Transverse colon (tissue), 4 donors: ENCODE measurements around the gene LARP1. TPM values are rescaled to one million over a fixed set of nuclear protein-coding genes. Genes with fewer than 3 reads are reported as not detected.

Experiments used
- DNase-seq: peaks from one replicate; pipeline ENCODE4 v3.0.0-alpha.2; 2019
- H3K27ac ChIP-seq, 4 donors: fragments of 200-600 bp; sonication (generic); 2 replicates each; pipeline ENCODE4 v1.5.1; 2016 to 2018; ENCODE audit warnings: inconsistent platforms in 4 of 4
- H3K27me3 ChIP-seq: fragments of 200-600 bp; sonication (generic); 2 replicates; pipeline ENCODE4 v1.5.1; 2017; ENCODE audit warnings: inconsistent platforms
- H3K36me3 ChIP-seq, 4 donors: fragments of 200-600 bp; sonication (generic); 2 replicates each; pipeline ENCODE4 v1.5.1; 2017 to 2019; ENCODE audit warnings: inconsistent platforms in 4 of 4
- H3K4me1 ChIP-seq, 4 donors: fragments of 200-600 bp; sonication (generic); 2 replicates each; pipeline ENCODE4 v1.5.1; 2017 to 2020; ENCODE audit warnings: inconsistent platforms in 4 of 4
- H3K4me3 ChIP-seq, 4 donors: fragments of 200-600 bp; sonication (generic); 1 replicate in 1 of 4; 2 replicates in 3 of 4; pipeline versions ENCODE4 v1.5.1 to v1.6.1; 2017 to 2019; ENCODE audit warnings: inconsistent platforms in 4 of 4
- H3K9me3 ChIP-seq, 2 donors: fragments of 200-600 bp; sonication (generic); 2 replicates each; pipeline ENCODE4 v1.5.1; 2017 to 2019; ENCODE audit warnings: inconsistent platforms in 2 of 2
- EP300 ChIP-seq: sonication (generic); formaldehyde crosslinking; IDR thresholded peaks from one replicate; pipeline ENCODE4 v1.6.1; 2017; ENCODE audit warnings: antibody characterized with exemption, low read depth
- POLR2A ChIP-seq: fragments of 450-650 bp; IDR thresholded peaks from one replicate; pipeline ENCODE4 v1.6.1; 2016; ENCODE audit warnings: antibody characterized with exemption, mild to moderate bottlenecking, moderate library complexity
- POLR2AphosphoS5 ChIP-seq, 3 donors: sonication (generic); formaldehyde crosslinking; IDR thresholded peaks; one replicate each; pipeline ENCODE4 v1.6.1; 2016; ENCODE audit warnings: antibody characterized with exemption in 3 of 3
- WGBS, 2 donors: methylation state at CpG; one replicate each; pipeline ENCODE4 v1.1.5; 2018; ENCODE audit warnings: low coverage in 1 of 2; 5-methylcytosine and 5-hydroxymethylcytosine counted together
- in situ Hi-C, 4 donors: fragments of 200-750 bp; cut with MboI; loops; one replicate each; pipeline versions ENCODE4 v1.15.0 to v1.15.1; 2017; ENCODE audit warnings: low sequenced_read_pairs in 3 of 4, low pct_ligation_motif_present in 1 of 4, low pct_unique_long_range_greater_than_20kb in 1 of 4
- intact Hi-C: fragments of 100-400 bp; cut with DNase I; formaldehyde crosslinking; loops from one replicate; pipeline ENCODE4 v1.15.1; 2023; ENCODE audit warnings: low total_unique reads
- total RNA-seq, 4 donors: library from RNA; depleted of rRNA; stranded (reverse); fragments of >200 nt; gene quantifications; one replicate each; pipeline ENCODE4 v1.1.0, GENCODE V29; 2016
- TF ChIP-seq, protein P1 (sequence below), 5 experiments: fragments of 200-600 bp in 3 of 5; fragments of 450-650 bp in 2 of 5; sonication (generic) in 3 of 5; IDR thresholded peaks; 1 replicate in 2 of 5; 2 replicates in 3 of 5; pipeline ENCODE4 v1.5.1; 2016 to 2017; ENCODE audit warnings: antibody characterized with exemption in 5 of 5, inconsistent platforms in 3 of 5, mild to moderate bottlenecking in 2 of 5, moderate library complexity in 1 of 5

Gene LARP1
- 100 to 1,000 TPM in 2 of 4 donors, 10 to 100 TPM in 2; 63.6 to 171 (median 105) TPM for total RNA-seq

DNA sequence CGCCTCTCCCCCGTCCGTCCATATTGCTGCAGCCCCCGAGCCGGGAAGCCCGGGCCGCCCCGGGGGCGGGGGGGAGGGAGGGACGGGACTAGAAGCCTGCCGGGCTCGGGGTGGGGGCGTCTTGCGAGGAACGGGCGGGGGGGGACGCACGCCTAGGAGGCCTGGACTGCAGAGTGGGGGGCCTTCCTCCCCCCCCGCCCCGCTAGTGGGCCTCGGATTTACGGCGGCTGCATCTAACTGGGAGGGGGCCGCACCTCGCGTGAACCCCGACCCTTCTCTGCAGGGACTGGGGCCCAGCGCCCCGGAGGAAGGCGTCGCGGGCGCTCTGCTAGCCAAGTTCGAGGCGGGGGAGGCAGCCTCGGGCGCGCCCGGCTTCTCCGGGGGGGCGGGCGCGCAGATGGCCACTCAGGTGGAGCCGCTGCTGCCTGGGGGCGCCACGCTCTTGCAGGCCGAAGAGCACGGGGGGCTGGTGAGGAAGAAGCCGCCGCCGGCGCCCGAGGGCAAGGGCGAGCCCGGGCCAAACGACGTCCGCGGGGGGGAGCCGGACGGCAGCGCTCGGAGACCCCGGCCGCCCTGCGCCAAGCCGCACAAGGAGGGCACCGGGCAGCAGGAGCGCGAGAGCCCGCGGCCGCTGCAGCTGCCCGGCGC is at the start of gene LARP1:
LARP1 (plus strand) TSS at position 17 of the 648 bp plus-strand sequence; CDS start at position 398, 381 bp downstream.
- intact Hi-C loops, result loop anchor here (5.0 kb wide), 2 partner anchors 73 to 102 kb away; partner anchors contain the start of gene CNOT8
- Histone ChIP-seq H3K36me3 (no peaks in the 10 kb centered on the region), H3K27ac (peak within 1 kb of the TSS; percentile 98 to 100 (median 99)), H3K4me3 (peak within 1 kb of the TSS; percentile 92 to 98 (median 98)), H3K9me3 (no peaks in the 10 kb centered on the region), H3K27me3 (no peaks in the 10 kb centered on the region), H3K4me1 (peaks cover 10 to 47% (median 38%) of the 10 kb centered on the region in 4 donors)
- in situ Hi-C loops, result loop anchor here in 1 of 4 donors (10.0 kb wide), 1 partner anchor 99 kb away; the partner anchor contains the start of genes CNOT8 and FAXDC2
- peak; percentile 42 for DNase-seq
- TF ChIP-seq, protein P1, sequence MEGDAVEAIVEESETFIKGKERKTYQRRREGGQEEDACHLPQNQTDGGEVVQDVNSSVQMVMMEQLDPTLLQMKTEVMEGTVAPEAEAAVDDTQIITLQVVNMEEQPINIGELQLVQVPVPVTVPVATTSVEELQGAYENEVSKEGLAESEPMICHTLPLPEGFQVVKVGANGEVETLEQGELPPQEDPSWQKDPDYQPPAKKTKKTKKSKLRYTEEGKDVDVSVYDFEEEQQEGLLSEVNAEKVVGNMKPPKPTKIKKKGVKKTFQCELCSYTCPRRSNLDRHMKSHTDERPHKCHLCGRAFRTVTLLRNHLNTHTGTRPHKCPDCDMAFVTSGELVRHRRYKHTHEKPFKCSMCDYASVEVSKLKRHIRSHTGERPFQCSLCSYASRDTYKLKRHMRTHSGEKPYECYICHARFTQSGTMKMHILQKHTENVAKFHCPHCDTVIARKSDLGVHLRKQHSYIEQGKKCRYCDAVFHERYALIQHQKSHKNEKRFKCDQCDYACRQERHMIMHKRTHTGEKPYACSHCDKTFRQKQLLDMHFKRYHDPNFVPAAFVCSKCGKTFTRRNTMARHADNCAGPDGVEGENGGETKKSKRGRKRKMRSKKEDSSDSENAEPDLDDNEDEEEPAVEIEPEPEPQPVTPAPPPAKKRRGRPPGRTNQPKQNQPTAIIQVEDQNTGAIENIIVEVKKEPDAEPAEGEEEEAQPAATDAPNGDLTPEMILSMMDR (IDR thresholded peaks at IDR 0.05), result no peak
- peak; percentile 10 for TF ChIP-seq POLR2A
- peak in 1 of 3 donors; percentile 3 for TF ChIP-seq POLR2AphosphoS5 (IDR thresholded peaks at IDR 0.05)
- 0% methylated on average over 6 of the region's 75 CpGs; no CpG with 5 or more reads in 1 of the 2 donors for WGBS, 2 donors

DNA sequence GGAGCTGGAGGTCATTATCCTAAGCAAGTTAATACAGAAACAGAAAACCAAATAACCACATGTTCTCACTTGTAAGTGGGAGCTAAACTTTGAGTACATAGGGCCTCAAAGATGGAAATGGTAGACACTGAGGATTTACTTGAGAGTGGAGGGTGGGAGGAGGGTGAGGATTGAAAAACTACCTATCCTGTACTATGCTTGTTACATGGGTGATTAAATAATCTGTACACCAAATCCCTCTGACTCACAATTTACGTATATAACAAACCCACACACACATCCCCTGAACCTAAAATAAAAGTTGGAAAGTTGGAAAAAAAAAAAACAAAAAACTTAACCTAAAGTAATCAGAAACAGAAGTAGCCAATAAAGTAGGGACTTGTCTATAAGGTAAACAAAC is 48.8 kb upstream of the LARP1 start:
- no peaks in the 10 kb centered on the region for H3K9me3 ChIP-seq
- no peak for DNase-seq
- no peaks in the 10 kb centered on the region for H3K4me1 ChIP-seq
- no peaks in the 10 kb centered on the region for H3K36me3 ChIP-seq
- no peak overlapping the region for H3K4me3 ChIP-seq
- TF ChIP-seq, protein P1 (IDR thresholded peaks at IDR 0.05), result no peak
- TF ChIP-seq POLR2AphosphoS5 (IDR thresholded peaks at IDR 0.05) (no peak), EP300 (no peak), POLR2A (no peak)
- in situ Hi-C loops (no loop called here), intact Hi-C loops (no loop called here)
- no peak overlapping the region for H3K27ac ChIP-seq
- WGBS, 2 donors, result 74 to 93% methylated on average over 1 of the region's 1 CpG
- H3K27me3 ChIP-seq, result no peaks in the 10 kb centered on the region

DNA sequence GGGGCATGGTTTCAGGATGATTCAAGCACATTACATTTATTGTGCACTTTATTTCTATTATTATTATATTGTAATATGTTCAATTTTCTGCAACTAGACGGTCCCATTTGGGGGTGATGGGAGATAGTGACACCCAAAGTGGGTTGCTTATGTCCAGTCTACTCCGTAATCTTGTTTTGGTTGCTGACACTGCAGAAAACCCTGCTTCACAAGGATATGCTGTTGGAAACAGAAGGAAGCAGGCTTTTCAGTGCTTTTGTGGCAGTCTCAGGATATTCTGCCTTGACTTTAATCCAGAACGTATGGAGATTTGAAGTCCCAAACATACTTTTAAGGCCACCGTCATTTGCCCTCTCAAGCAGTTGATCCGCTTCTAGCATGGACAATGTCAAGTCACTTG is 47.5 kb upstream of the LARP1 start:
- H3K27ac ChIP-seq, result no peak overlapping the region
- H3K9me3 ChIP-seq, result no peaks in the 10 kb centered on the region
- intact Hi-C loops (no loop called here), in situ Hi-C loops (no loop called here)
- peaks cover 0 to 2% (median 0%) of the 10 kb centered on the region in 4 donors for H3K4me1 ChIP-seq
- no peaks in the 10 kb centered on the region for H3K36me3 ChIP-seq
- 85 to 89% methylated on average over 4 to 5 of the region's 5 CpGs for WGBS, 2 donors
- H3K27me3 ChIP-seq, result no peaks in the 10 kb centered on the region
- no peak for DNase-seq
- TF ChIP-seq, protein P1 (IDR thresholded peaks at IDR 0.05), result no peak
- no peak for TF ChIP-seq POLR2A
- TF ChIP-seq EP300, result no peak
- TF ChIP-seq POLR2AphosphoS5 (IDR thresholded peaks at IDR 0.05), result no peak
- no peak overlapping the region for H3K4me3 ChIP-seq

DNA sequence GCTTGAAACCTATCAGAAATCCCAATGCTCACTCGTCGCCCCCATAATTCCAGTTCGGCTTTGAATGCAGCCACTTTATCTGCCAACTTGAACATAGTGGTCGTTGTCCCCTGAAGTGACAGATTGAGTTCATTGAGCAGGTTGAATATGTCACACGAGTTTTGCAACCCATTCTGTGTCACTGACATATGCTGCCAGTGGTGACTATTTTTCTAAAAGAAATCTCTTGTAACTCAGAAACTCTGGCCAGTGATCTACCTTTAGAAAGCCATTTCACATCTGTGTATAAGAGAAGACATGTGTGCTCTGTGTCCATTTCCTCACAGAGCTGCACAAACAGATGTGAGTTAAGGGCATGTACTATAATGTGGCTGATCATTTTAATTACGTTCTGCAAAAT is 47.0 kb upstream of the LARP1 start:
- Histone ChIP-seq H3K4me3 (no peak overlapping the region), H3K9me3 (no peaks in the 10 kb centered on the region), H3K27me3 (no peaks in the 10 kb centered on the region), H3K4me1 (peaks cover 0 to 7% (median 4%) of the 10 kb centered on the region in 4 donors), H3K36me3 (no peaks in the 10 kb centered on the region), H3K27ac (no peak overlapping the region)
- no peak for DNase-seq
- WGBS, 2 donors, result 79 to 84% methylated on average over 5 to 6 of the region's 6 CpGs
- TF ChIP-seq POLR2A, result no peak
- no peak for TF ChIP-seq POLR2AphosphoS5 (IDR thresholded peaks at IDR 0.05)
- TF ChIP-seq EP300, result no peak
- TF ChIP-seq, protein P1 (IDR thresholded peaks at IDR 0.05), result no peak
- intact Hi-C loops, result no loop called here
- in situ Hi-C loops, result no loop called here
